H9 (cell line): Measurements from ENCODE around the gene SORBS1. TPM values are rescaled to one million over a fixed set of nuclear protein-coding genes. Genes with fewer than 3 reads are reported as not detected.

Experiments
- DNase-seq: peaks from one replicate; pipeline ENCODE4 v3.0.0-alpha.2; 2017
- H2AFZ ChIP-seq: one replicate; pipeline ENCODE4 v1.6.1; 2013; ENCODE audit warnings: mild to moderate bottlenecking, low read length, control low read depth, moderate library complexity
- H2AK5ac ChIP-seq: 2 replicates; pipeline ENCODE4 v1.6.1; 2013; ENCODE audit warnings: low read length, control low read depth, mixed read lengths; ENCODE audit not compliant: insufficient read length
- H2BK120ac ChIP-seq: one replicate; pipeline ENCODE4 v1.6.1; 2013; ENCODE audit warnings: low read depth, mild to moderate bottlenecking, low read length, control low read depth, inconsistent platforms; ENCODE audit not compliant: poor library complexity, severe bottlenecking
- H2BK12ac ChIP-seq: 2 replicates; pipeline ENCODE4 v1.6.1; 2013; ENCODE audit warnings: low read length, control low read depth, mixed read lengths, low read depth; ENCODE audit not compliant: insufficient read length
- H2BK15ac ChIP-seq: 2 replicates; pipeline ENCODE4 v1.6.1; 2013; ENCODE audit warnings: low read depth, low read length, control low read depth
- H2BK20ac ChIP-seq: one replicate; pipeline ENCODE4 v1.6.1; 2013; ENCODE audit warnings: low read depth, mild to moderate bottlenecking, low read length, control low read depth, inconsistent platforms; ENCODE audit not compliant: poor library complexity, severe bottlenecking
- H2BK5ac ChIP-seq: 2 replicates; pipeline ENCODE4 v1.6.1; 2013; ENCODE audit warnings: low read length, control low read depth, mixed read lengths; ENCODE audit not compliant: insufficient read length
- H3K14ac ChIP-seq: 2 replicates; pipeline ENCODE4 v1.6.1; 2013; ENCODE audit warnings: low read length, control low read depth; ENCODE audit not compliant: insufficient read depth
- H3K18ac ChIP-seq: 2 replicates; pipeline ENCODE4 v1.6.1; 2013; ENCODE audit warnings: low read depth, mild to moderate bottlenecking, mixed read lengths, low read length, control low read depth; ENCODE audit not compliant: insufficient read length
- H3K23ac ChIP-seq: 2 replicates; pipeline ENCODE4 v1.6.1; 2013; ENCODE audit warnings: low read length, control low read depth, mixed read lengths, low read depth; ENCODE audit not compliant: insufficient read length
- H3K23me2 ChIP-seq: 2 replicates; pipeline ENCODE4 v1.6.1; 2013; ENCODE audit warnings: low read depth, mild to moderate bottlenecking, mixed read lengths, low read length, control low read depth; ENCODE audit not compliant: insufficient read length, poor library complexity, severe bottlenecking
- H3K27ac ChIP-seq: 2 replicates; pipeline ENCODE4 v1.5.1; 2013; ENCODE audit warnings: low read length, control low read depth, mixed read lengths, low read depth; ENCODE audit not compliant: insufficient read length
- H3K27me3 ChIP-seq: 2 replicates; pipeline ENCODE4 v1.6.1; 2013; ENCODE audit warnings: low read length, control low read depth, inconsistent platforms; ENCODE audit not compliant: insufficient read depth
- H3K4ac ChIP-seq: 2 replicates; pipeline ENCODE4 v1.6.1; 2013; ENCODE audit warnings: low read depth, mild to moderate bottlenecking, control low read depth, inconsistent platforms, low read length, moderate library complexity
- H3K4me1 ChIP-seq: 2 replicates; pipeline ENCODE4 v1.6.1; 2013; ENCODE audit warnings: low read length, control low read depth, inconsistent platforms; ENCODE audit not compliant: insufficient read depth
- H3K4me2 ChIP-seq: 2 replicates; pipeline ENCODE4 v1.6.1; 2013; ENCODE audit warnings: low read length, control low read depth, mixed read lengths; ENCODE audit not compliant: insufficient read length, insufficient read depth
- H3K56ac ChIP-seq: 2 replicates; pipeline ENCODE4 v1.6.1; 2013; ENCODE audit warnings: low read depth, mild to moderate bottlenecking, mixed read lengths, low read length, control low read depth; ENCODE audit not compliant: insufficient read length
- H3K79me1 ChIP-seq: 2 replicates; pipeline ENCODE4 v1.6.1; 2013; ENCODE audit warnings: low read depth, mild to moderate bottlenecking, moderate library complexity, low read length, control low read depth, inconsistent platforms; ENCODE audit not compliant: insufficient read depth, poor library complexity, severe bottlenecking
- H3K79me2 ChIP-seq: 2 replicates; pipeline ENCODE4 v1.6.1; 2013; ENCODE audit warnings: low read length, control low read depth, inconsistent platforms; ENCODE audit not compliant: insufficient read depth
- H3K9ac ChIP-seq: 2 replicates; pipeline ENCODE4 v1.6.1; 2013; ENCODE audit warnings: low read length, control low read depth, mixed read lengths; ENCODE audit not compliant: insufficient read length; ENCODE audit errors: extremely low read depth
- H3K9me3 ChIP-seq: one replicate; pipeline ENCODE4 v1.6.1; 2013; ENCODE audit warnings: low read depth, low read length, inconsistent platforms; ENCODE audit not compliant: control insufficient read depth
- H3T11ph ChIP-seq: one replicate; pipeline ENCODE4 v1.6.1; 2013; ENCODE audit warnings: mild to moderate bottlenecking, low read length, control low read depth, inconsistent platforms
- H4K20me1 ChIP-seq: one replicate; pipeline ENCODE4 v1.6.1; 2013; ENCODE audit not compliant: control insufficient read depth, insufficient read length, insufficient read depth
- H4K5ac ChIP-seq: 2 replicates; pipeline ENCODE4 v1.6.1; 2013; ENCODE audit warnings: low read depth, mild to moderate bottlenecking, mixed read lengths, low read length, control low read depth; ENCODE audit not compliant: insufficient read length
- H4K8ac ChIP-seq: replicated peaks from 2 replicates; pipeline ENCODE4 v1.6.1; 2013; ENCODE audit warnings: low read length, control low read depth, mixed read lengths, low read depth; ENCODE audit not compliant: insufficient read length
- H4K91ac ChIP-seq: 2 replicates; pipeline ENCODE4 v1.6.1; 2013; ENCODE audit warnings: low read depth, mild to moderate bottlenecking, moderate library complexity, mixed read lengths, low read length, control low read depth; ENCODE audit not compliant: insufficient read length
- H3K27ac Mint-ChIP-seq, 3 experiments: 2 replicates in 2 of 3; 3 replicates in 1 of 3; pipeline ENCODE4 v1.8.0; 2020 to 2021; ENCODE audit warnings: mixed read lengths in 3 of 3, mild to moderate bottlenecking in 1 of 3, moderate library complexity in 1 of 3
- H3K27me3 Mint-ChIP-seq: 2 replicates; pipeline ENCODE4 v1.8.0; 2021; ENCODE audit warnings: low read depth, mild to moderate bottlenecking, moderate library complexity, mixed read lengths
- H3K36me3 Mint-ChIP-seq, 3 experiments: 2 replicates in 2 of 3; 3 replicates in 1 of 3; pipeline ENCODE4 v1.8.0; 2020 to 2021; ENCODE audit warnings: low read depth in 3 of 3, mixed read lengths in 3 of 3; ENCODE audit not compliant: insufficient read depth in 1 of 3
- H3K4me1 Mint-ChIP-seq, 2 experiments: 2 replicates each; pipeline ENCODE4 v1.8.0; 2020; ENCODE audit warnings: mixed read lengths in 2 of 2
- H3K4me3 Mint-ChIP-seq, 2 experiments: 2 replicates in 1 of 2; 3 replicates in 1 of 2; pipeline ENCODE4 v1.8.0; 2020 to 2021; ENCODE audit warnings: mild to moderate bottlenecking in 2 of 2, mixed read lengths in 2 of 2, moderate library complexity in 1 of 2
- H3K9me3 Mint-ChIP-seq, 2 experiments: 2 replicates in 1 of 2; 3 replicates in 1 of 2; pipeline ENCODE4 v1.8.0; 2020; ENCODE audit warnings: mild to moderate bottlenecking in 2 of 2, mixed read lengths in 2 of 2, moderate library complexity in 1 of 2
- WGBS: extraction: QIAGEN DNeasy Blood & Tissue Kit; methylation state at CpG from one replicate; pipeline ENCODE4 v1.1.7; 2013; ENCODE audit warnings: missing lambda C conversion rate, low lambda C conversion rate, mixed read lengths; ENCODE audit not compliant: insufficient read length; ENCODE audit errors: extremely low coverage; 5-methylcytosine and 5-hydroxymethylcytosine counted together
- long read RNA-seq: library from polyadenylated mRNA; unstranded; transcript quantifications from one replicate; pipeline ENCODE4 v2.0.0, GENCODE V29; 2020
- total RNA-seq: library from RNA; stranded (reverse); gene quantifications from 2 replicates; pipeline ENCODE4 v1.2.1, GENCODE V29; 2021
- TF ChIP-seq, protein P1 (sequence below): fragments of 200-600 bp; sonication (generic); conservative IDR thresholded peaks from 3 replicates; pipeline ENCODE4 v1.8.0; 2021; ENCODE audit warnings: antibody characterized with exemption, mild to moderate bottlenecking

The SORBS1 gene
- total RNA-seq: 21.5 and 24.3 TPM in 2 replicates
- long read RNA-seq, full-length matches to known transcripts: 3 of 34 reads
- long read RNA-seq, partial matches to known transcripts: 13 of 34 reads
- long read RNA-seq, other reads (novel, unspliced or antisense): 18 of 34 reads

DNA sequence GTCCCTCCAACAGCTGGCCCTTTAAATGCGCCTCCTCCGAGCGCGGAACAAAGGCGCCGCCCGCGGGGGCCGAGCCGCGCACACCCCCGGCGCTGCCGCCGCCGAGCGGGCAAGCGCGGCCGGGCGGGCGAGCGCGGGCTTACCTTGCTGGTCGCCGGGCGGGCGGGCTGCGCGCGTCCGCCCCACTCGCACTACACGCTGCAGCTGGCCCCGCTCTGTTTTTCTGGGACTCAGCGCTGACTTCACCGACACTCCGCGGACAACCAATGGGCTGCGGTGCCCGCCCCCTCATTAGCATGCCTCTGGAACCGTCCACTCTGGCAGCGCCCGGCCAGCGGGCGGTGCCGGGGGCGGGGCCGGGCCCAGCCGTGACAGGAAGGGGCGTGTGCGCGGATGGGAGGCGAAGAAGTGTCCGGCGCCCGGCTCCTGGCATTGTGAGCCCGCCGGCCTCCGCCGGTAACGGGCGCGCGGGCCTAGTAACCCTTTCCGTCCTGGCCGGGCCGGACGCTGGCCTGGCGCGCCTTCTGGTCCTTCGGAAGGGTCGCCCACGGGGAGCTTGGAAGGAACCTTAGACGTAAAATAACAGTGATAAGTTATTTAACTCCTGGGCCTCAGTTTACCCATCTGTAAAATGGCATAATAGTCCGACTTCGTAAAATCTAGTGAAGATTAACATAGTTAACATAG lies at the start of gene SORBS1:
Gene SORBS1, minus strand, starts transcription at position 195 of the 687 bp plus-strand sequence. CDS start 120,236 bp downstream, outside the sequence.
- H3K4me3 Mint-ChIP-seq: peak within 1 kb of the TSS; percentile 94 to 99
- H3T11ph ChIP-seq: no peak within 1 kb of the TSS
- peaks cover 12% of the 10 kb centered on the region for H3K4me1 ChIP-seq
- no peak within 1 kb of the TSS for H4K8ac ChIP-seq
- peak; percentile 96 for DNase-seq
- H3K14ac ChIP-seq: no peak within 1 kb of the TSS; the same call in 1 of the 2 replicates
- peaks cover 9% of the 10 kb centered on the region for H3K27me3 Mint-ChIP-seq
- peak within 1 kb of the TSS; percentile 85 for H3K4me2 ChIP-seq
- peak within 1 kb of the TSS; percentile 13 for H3K18ac ChIP-seq
- no peak within 1 kb of the TSS for H2AFZ ChIP-seq
- no peak within 1 kb of the TSS for H3K4ac ChIP-seq
- TF ChIP-seq, protein P1, sequence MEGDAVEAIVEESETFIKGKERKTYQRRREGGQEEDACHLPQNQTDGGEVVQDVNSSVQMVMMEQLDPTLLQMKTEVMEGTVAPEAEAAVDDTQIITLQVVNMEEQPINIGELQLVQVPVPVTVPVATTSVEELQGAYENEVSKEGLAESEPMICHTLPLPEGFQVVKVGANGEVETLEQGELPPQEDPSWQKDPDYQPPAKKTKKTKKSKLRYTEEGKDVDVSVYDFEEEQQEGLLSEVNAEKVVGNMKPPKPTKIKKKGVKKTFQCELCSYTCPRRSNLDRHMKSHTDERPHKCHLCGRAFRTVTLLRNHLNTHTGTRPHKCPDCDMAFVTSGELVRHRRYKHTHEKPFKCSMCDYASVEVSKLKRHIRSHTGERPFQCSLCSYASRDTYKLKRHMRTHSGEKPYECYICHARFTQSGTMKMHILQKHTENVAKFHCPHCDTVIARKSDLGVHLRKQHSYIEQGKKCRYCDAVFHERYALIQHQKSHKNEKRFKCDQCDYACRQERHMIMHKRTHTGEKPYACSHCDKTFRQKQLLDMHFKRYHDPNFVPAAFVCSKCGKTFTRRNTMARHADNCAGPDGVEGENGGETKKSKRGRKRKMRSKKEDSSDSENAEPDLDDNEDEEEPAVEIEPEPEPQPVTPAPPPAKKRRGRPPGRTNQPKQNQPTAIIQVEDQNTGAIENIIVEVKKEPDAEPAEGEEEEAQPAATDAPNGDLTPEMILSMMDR: no peak
- no peak within 1 kb of the TSS for H2BK5ac ChIP-seq
- H3K56ac ChIP-seq: no peak within 1 kb of the TSS
- no peak within 1 kb of the TSS for H2BK12ac ChIP-seq
- H3K9me3 ChIP-seq: no peaks in the 10 kb centered on the region
- H3K9me3 Mint-ChIP-seq: peaks cover 0 to 2% of the 10 kb centered on the region in 2 experiments; a peak in 1 of 5 replicates
- H4K20me1 ChIP-seq: no peaks in the 10 kb centered on the region
- H3K27me3 ChIP-seq: no peaks in the 10 kb centered on the region
- WGBS: no CpG with 5 or more reads among the region's 77 CpGs
- H3K27ac ChIP-seq: no peak within 1 kb of the TSS
- H2BK120ac ChIP-seq: no peak within 1 kb of the TSS
- no peak within 1 kb of the TSS for H4K5ac ChIP-seq
- H3K9ac ChIP-seq: peak within 1 kb of the TSS; percentile 0
- no peak within 1 kb of the TSS for H2BK15ac ChIP-seq
- H3K4me1 Mint-ChIP-seq: peaks cover 34 to 42% of the 10 kb centered on the region in 2 experiments
- peaks cover 17% of the 10 kb centered on the region for H3K23me2 ChIP-seq
- H3K27ac Mint-ChIP-seq: peak within 1 kb of the TSS; percentile 65 to 89 (median 83); a peak in 5 of 7 replicates
- no peak within 1 kb of the TSS for H3K23ac ChIP-seq
- H2BK20ac ChIP-seq: no peak within 1 kb of the TSS
- H3K36me3 Mint-ChIP-seq: no peaks in the 10 kb centered on the region
- H3K79me1 ChIP-seq: peaks cover 6% of the 10 kb centered on the region
- peaks cover 2% of the 10 kb centered on the region; the same call in 1 of the 2 replicates for H3K79me2 ChIP-seq
- no peak within 1 kb of the TSS for H2AK5ac ChIP-seq
- H4K91ac ChIP-seq: no peak within 1 kb of the TSS
